NCI-H1436 (cell line): ENCODE results near the gene NEDD4L.
"Not testable (repeated sequence)": the region's sequence is repeated elsewhere in the genome, so short reads cannot be mapped to it uniquely, and the experiment has no call there.

ENCODE experiments used
- DNase-seq: peaks from one replicate; lab custom pipeline; 2025; lab: John Stamatoyannopoulos, UW

The NEDD4L gene

GRCh38 chr18:58043491-58044369 is at the start of gene NEDD4L:
Gene NEDD4L (plus strand): TSS chr18:58044226. CDS start chr18:58044661, 435 bp downstream.
- DNase-seq = peak; percentile 82

GRCh38 chr18:57995331-57995730 is 48.7 kb upstream of the NEDD4L start:
- DNase-seq = no peak

GRCh38 chr18:57996894-57997293 is 47.1 kb upstream of the NEDD4L start:
- DNase-seq = not testable (repeated sequence)

- DNase-seq = no peak
Measured at GRCh38 chr18:57997820-57998219, 46.2 kb upstream of the NEDD4L start.

GRCh38 chr18:57998461-57998860 is 45.6 kb upstream of the NEDD4L start:
- DNase-seq = no peak

GRCh38 chr18:58004317-58004716 is 39.7 kb upstream of the NEDD4L start:
- DNase-seq = no peak

GRCh38 chr18:58005011-58005410 is 39.0 kb upstream of the NEDD4L start:
- DNase-seq = no peak

- DNase-seq = no peak
Measured at GRCh38 chr18:58005885-58006523, 38.0 kb upstream of the NEDD4L start.

GRCh38 chr18:58009166-58009565 is 34.9 kb upstream of the NEDD4L start:
- no peak for DNase-seq

- DNase-seq = no peak
Measured at GRCh38 chr18:58010265-58010664, 33.8 kb upstream of the NEDD4L start.

GRCh38 chr18:58012356-58012755 is 31.7 kb upstream of the NEDD4L start:
- DNase-seq = no peak

GRCh38 chr18:58013241-58014211 is 30.5 kb upstream of the NEDD4L start:
- no peak for DNase-seq

GRCh38 chr18:58015065-58015780 is 28.8 kb upstream of the NEDD4L start:
- no peak for DNase-seq

- no peak for DNase-seq
Measured at GRCh38 chr18:58017267-58017666, 26.8 kb upstream of the NEDD4L start.

- DNase-seq = no peak
Measured at GRCh38 chr18:58020567-58021107, 23.4 kb upstream of the NEDD4L start.

GRCh38 chr18:58021504-58021903 is 22.5 kb upstream of the NEDD4L start:
- no peak for DNase-seq

- DNase-seq = no peak
Measured at GRCh38 chr18:58023108-58023507, 20.9 kb upstream of the NEDD4L start.

GRCh38 chr18:58024139-58024538 is 19.9 kb upstream of the NEDD4L start:
- DNase-seq = no peak

GRCh38 chr18:58025205-58025604 is 18.8 kb upstream of the NEDD4L start:
- no peak for DNase-seq

- no peak for DNase-seq
Measured at GRCh38 chr18:58025733-58026132, 18.3 kb upstream of the NEDD4L start.

- DNase-seq = no peak
Measured at GRCh38 chr18:58026395-58026794, 17.6 kb upstream of the NEDD4L start.
